HG02642 (cell line): ENCODE results near the gene SVEP1.
"Not testable (repeated sequence)": the region's sequence is repeated elsewhere in the genome, so short reads cannot be mapped to it uniquely, and the experiment has no call there.

Experiments used
- ATAC-seq: cut with Tn5 transposase; IDR thresholded peaks from one replicate; pipeline ENCODE4 v1.9.1; 2021; ENCODE audit warnings: mild to moderate bottlenecking; ENCODE audit not compliant: unreplicated experiment, poor library complexity

SVEP1 gene

GRCh38 chr9:110580850-110581249 lies 1.3 kb upstream of the SVEP1 start:
- ATAC-seq: no peak

- ATAC-seq: no peak
These were observed 300 bp upstream of the SVEP1 start for GRCh38 chr9:110579862-110580219.

- no peak for ATAC-seq
These were observed 937 bp downstream of the SVEP1 start for GRCh38 chr9:110578575-110579033.

- no peak for ATAC-seq
These were observed 3.6 kb downstream of the SVEP1 start for GRCh38 chr9:110575945-110576344.

- ATAC-seq: no peak
These were observed 4.4 kb downstream of the SVEP1 start for GRCh38 chr9:110575169-110575568.

- no peak for ATAC-seq
These were observed 6.2 kb downstream of the SVEP1 start for GRCh38 chr9:110573305-110573704.

GRCh38 chr9:110571801-110572483 lies 7.6 kb downstream of the SVEP1 start:
- no peak for ATAC-seq

- no peak for ATAC-seq
These were observed 13.4 kb downstream of the SVEP1 start for GRCh38 chr9:110566156-110566555.

GRCh38 chr9:110561826-110562225 lies 17.7 kb downstream of the SVEP1 start:
- ATAC-seq: no peak

- ATAC-seq: no peak
These were observed 19.7 kb downstream of the SVEP1 start for GRCh38 chr9:110559869-110560268.

- ATAC-seq: no peak
These were observed 23.8 kb downstream of the SVEP1 start for GRCh38 chr9:110555551-110556331.

- ATAC-seq: no peak
These were observed 33.1 kb downstream of the SVEP1 start for GRCh38 chr9:110546411-110546871.

GRCh38 chr9:110545705-110546104 lies 33.8 kb downstream of the SVEP1 start:
- no peak for ATAC-seq

- ATAC-seq: no peak
These were observed 35.9 kb downstream of the SVEP1 start for GRCh38 chr9:110543631-110544051.

GRCh38 chr9:110541950-110542349 lies 37.6 kb downstream of the SVEP1 start:
- no peak for ATAC-seq

- ATAC-seq: no peak
These were observed 40.9 kb downstream of the SVEP1 start for GRCh38 chr9:110538647-110539041.

- ATAC-seq: no peak
These were observed 41.5 kb downstream of the SVEP1 start for GRCh38 chr9:110537841-110538646.

GRCh38 chr9:110536822-110537221 lies 42.7 kb downstream of the SVEP1 start:
- no peak for ATAC-seq

GRCh38 chr9:110534162-110534561 lies 45.4 kb downstream of the SVEP1 start:
- ATAC-seq: not testable (repeated sequence)

- ATAC-seq: no peak
These were observed 46.5 kb downstream of the SVEP1 start for GRCh38 chr9:110532908-110533665.
